ENCODE data around the gene PYDC2. TPM values are rescaled to one million over a fixed set of nuclear protein-coding genes. Genes with fewer than 3 reads are reported as not detected.

Gene PYDC2
- total RNA-seq, 1 experiment from 2014 or later = not detected

GRCh38 chr3:191509078-191509477 is 48.1 kb downstream of the PYDC2 start:
- Histone ChIP-seq H3K27ac (ENCODE audit: insufficient read length, low read depth, low read length) (no peak overlapping the region), H3K14ac (ENCODE audit: insufficient read depth, low read length) (no peak overlapping the region), H4K8ac (replicated peaks; ENCODE audit: insufficient read length, low read depth, low read length) (no peak overlapping the region), H3K79me2 (ENCODE audit: insufficient read depth, low read length) (no peaks in the 10 kb centered on the region), H4K5ac (ENCODE audit: insufficient read length, low read depth, low read length) (no peak overlapping the region), H2BK5ac (ENCODE audit: insufficient read length, low read length) (no peak overlapping the region), H3K79me1 (ENCODE audit: insufficient read depth, low read depth, low read length, poor library complexity, severe bottlenecking) (no peaks in the 10 kb centered on the region), H2BK20ac (ENCODE audit: low read depth, low read length, poor library complexity, severe bottlenecking) (no peak overlapping the region), H3K27me3 (ENCODE audit: insufficient read depth, low read length) (no peaks in the 10 kb centered on the region), H2AFZ (ENCODE audit: low read length) (no peak overlapping the region), H4K91ac (ENCODE audit: insufficient read length, low read depth, low read length) (no peak overlapping the region), H3K9me3 (ENCODE audit: control insufficient read depth, low read depth, low read length) (no peaks in the 10 kb centered on the region), H3K18ac (ENCODE audit: insufficient read length, low read depth, low read length) (no peak overlapping the region), H3K4me1 (ENCODE audit: insufficient read depth, low read length) (no peaks in the 10 kb centered on the region), H3K9ac (ENCODE audit: extremely low read depth, insufficient read length, low read length) (no peak overlapping the region), H4K20me1 (ENCODE audit: control insufficient read depth, insufficient read depth, insufficient read length) (no peaks in the 10 kb centered on the region), H2AK5ac (ENCODE audit: insufficient read length, low read length) (no peak overlapping the region), H3T11ph (ENCODE audit: low read length) (no peak overlapping the region), H2BK15ac (ENCODE audit: low read depth, low read length) (no peak overlapping the region), H3K4me2 (ENCODE audit: insufficient read depth, insufficient read length, low read length) (no peak overlapping the region), H3K23me2 (ENCODE audit: insufficient read length, low read depth, low read length, poor library complexity, severe bottlenecking) (no peaks in the 10 kb centered on the region), H2BK120ac (ENCODE audit: low read depth, low read length, poor library complexity, severe bottlenecking) (no peak overlapping the region), H3K56ac (ENCODE audit: insufficient read length, low read depth, low read length) (no peak overlapping the region), H3K23ac (ENCODE audit: insufficient read length, low read depth, low read length) (no peak overlapping the region), H2BK12ac (ENCODE audit: insufficient read length, low read depth, low read length) (no peak overlapping the region), H3K4ac (ENCODE audit: low read depth, low read length) (no peak overlapping the region)
- no peak for TF ChIP-seq CTCF (conservative IDR thresholded peaks at IDR 0.05)
- no peaks in the 10 kb centered on the region for H3K27me3 Mint-ChIP-seq (ENCODE audit: low read depth)
- no peak overlapping the region for H3K4me3 Mint-ChIP-seq
- no CpG with 5 or more reads among the region's 2 CpGs for WGBS (ENCODE audit: extremely low coverage, insufficient read length, low lambda C conversion rate)
- no peaks in the 10 kb centered on the region for H3K4me1 Mint-ChIP-seq
- no peak overlapping the region for H3K27ac Mint-ChIP-seq
- DNase-seq = no peak
- H3K36me3 Mint-ChIP-seq (ENCODE audit: insufficient read depth in 1 of 3, low read depth in 3 of 3) = peaks cover 0 to 1% (median 0%) of the 10 kb centered on the region in 3 experiments; a peak in 1 of 7 replicates
- H3K9me3 Mint-ChIP-seq = no peaks in the 10 kb centered on the region

Other genes starting within 250 kb of the PYDC2 start
- gene CCDC50, start 131.8 kb upstream of the PYDC2 start, total RNA-seq (2021) = 20.7 and 21.0 TPM in 2 replicates
- gene UTS2B, start 130.6 kb upstream of the PYDC2 start, total RNA-seq (2021) = 0.09 and 0.26 TPM in 2 replicates